SK-N-MC (cell line): Measurements from ENCODE around the gene RPH3AL.

ENCODE experiments used
- EZH2 ChIP-seq: fragments of 200-600 bp; sonication (generic); IDR thresholded peaks from one replicate; pipeline ENCODE4 v1.6.1; 2017; ENCODE audit warnings: antibody characterized with exemption
- FOXP2 ChIP-seq: optimal IDR thresholded peaks from 2 replicates; pipeline ENCODE3; 2011; ENCODE audit warnings: mild to moderate bottlenecking, moderate library complexity; ENCODE audit not compliant: insufficient read depth; ENCODE audit errors: extremely low read length, control extremely low read depth
- POLR2AphosphoS5 ChIP-seq: IDR thresholded peaks from 2 replicates; pipeline ENCODE4 v1.6.1; 2012; ENCODE audit warnings: mild to moderate bottlenecking, low read depth, low read length, borderline replicate concordance

DNA sequence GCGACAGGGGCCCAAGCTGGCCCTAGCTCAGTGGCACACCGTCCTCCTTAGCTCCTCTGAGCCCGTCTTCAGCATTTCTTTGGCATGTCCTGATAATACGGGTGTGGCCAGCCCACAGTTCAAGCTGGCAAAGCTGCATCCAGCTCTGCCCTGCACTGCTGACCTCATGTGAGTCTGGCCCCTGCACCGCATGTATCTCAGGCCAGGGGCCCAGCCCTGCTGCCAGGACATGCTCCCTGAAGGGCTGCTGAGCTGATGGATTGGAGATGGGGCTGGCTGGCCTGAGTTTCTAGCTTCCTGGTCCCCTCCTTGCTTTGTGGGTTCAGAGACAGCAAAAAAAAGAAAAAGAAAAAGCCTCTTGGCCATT lies 173.6 kb downstream of the RPH3AL start:
- TF ChIP-seq POLR2AphosphoS5, result no peak
- no peak for TF ChIP-seq EZH2
- no peak for TF ChIP-seq FOXP2
